ENCODE results near the gene CHST11. TPM values are rescaled to one million over a fixed set of nuclear protein-coding genes. Genes with fewer than 3 reads are reported as not detected.

The CHST11 gene
- total RNA-seq, 1 donor from 2014 or later: 46.2 TPM

DNA sequence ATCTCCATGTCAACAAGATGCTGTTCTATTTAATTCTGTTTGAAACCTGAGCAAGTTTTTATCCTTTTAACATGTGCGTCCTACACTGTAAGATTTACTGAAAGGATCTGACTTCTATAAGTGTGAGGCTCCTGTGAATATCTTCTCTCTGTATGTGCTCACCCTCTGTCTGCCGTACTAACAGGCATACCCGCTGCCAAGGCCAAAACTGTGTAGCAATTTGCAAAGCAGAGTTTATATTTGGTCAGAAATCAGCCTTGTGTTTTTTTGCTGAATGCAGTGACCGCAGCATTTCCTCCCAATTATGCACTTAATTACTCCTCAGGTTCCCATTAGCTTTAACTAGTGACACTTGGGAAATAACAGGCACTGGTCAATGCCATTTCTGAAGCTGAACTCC, 12.3 kb downstream of the CHST11 start:
- H3K9me3 ChIP-seq: no peaks in the 10 kb centered on the region
- H3K4me3 ChIP-seq: no peak overlapping the region
- intact Hi-C loops (cut with DNase I): no loop called here
- no peaks in the 10 kb centered on the region for H3K27me3 ChIP-seq (ENCODE audit: low read depth)
- no peak for ATAC-seq
- DNase-seq: no peak
- no peaks in the 10 kb centered on the region for H3K36me3 ChIP-seq
- TF ChIP-seq, protein P1, sequence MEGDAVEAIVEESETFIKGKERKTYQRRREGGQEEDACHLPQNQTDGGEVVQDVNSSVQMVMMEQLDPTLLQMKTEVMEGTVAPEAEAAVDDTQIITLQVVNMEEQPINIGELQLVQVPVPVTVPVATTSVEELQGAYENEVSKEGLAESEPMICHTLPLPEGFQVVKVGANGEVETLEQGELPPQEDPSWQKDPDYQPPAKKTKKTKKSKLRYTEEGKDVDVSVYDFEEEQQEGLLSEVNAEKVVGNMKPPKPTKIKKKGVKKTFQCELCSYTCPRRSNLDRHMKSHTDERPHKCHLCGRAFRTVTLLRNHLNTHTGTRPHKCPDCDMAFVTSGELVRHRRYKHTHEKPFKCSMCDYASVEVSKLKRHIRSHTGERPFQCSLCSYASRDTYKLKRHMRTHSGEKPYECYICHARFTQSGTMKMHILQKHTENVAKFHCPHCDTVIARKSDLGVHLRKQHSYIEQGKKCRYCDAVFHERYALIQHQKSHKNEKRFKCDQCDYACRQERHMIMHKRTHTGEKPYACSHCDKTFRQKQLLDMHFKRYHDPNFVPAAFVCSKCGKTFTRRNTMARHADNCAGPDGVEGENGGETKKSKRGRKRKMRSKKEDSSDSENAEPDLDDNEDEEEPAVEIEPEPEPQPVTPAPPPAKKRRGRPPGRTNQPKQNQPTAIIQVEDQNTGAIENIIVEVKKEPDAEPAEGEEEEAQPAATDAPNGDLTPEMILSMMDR (IDR thresholded peaks at IDR 0.05): no peak
- peaks cover 40% of the 10 kb centered on the region for H3K4me1 ChIP-seq
- no peak overlapping the region for H3K27ac ChIP-seq

DNA sequence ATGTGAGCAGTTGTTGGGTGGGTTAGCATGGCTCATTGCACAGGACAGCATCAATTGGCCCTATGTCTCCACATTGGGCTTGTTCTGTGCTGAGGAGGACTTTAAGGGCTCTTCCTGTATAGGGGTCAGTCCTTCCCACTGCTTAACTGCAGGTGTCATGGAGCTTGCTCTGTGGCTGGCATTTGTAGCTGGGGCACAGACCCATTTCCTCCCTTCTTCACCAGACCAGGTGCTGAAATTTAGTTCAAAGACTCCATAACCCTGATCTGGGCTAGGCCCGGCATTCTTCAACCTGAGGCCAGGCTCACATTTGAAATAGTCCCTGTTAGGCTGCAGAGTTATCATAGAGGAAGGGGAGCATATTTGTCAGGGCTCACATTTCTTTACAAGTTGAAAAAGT, 12.8 kb downstream of the CHST11 start:
- Histone ChIP-seq H3K4me1 (peaks cover 35% of the 10 kb centered on the region), H3K9me3 (no peaks in the 10 kb centered on the region), H3K4me3 (no peak overlapping the region), H3K27me3 (ENCODE audit: low read depth) (no peaks in the 10 kb centered on the region), H3K27ac (no peak overlapping the region), H3K36me3 (no peaks in the 10 kb centered on the region)
- ATAC-seq: no peak
- intact Hi-C loops (cut with DNase I): no loop called here
- no peak for DNase-seq
- TF ChIP-seq, protein P1 (IDR thresholded peaks at IDR 0.05): no peak

DNA sequence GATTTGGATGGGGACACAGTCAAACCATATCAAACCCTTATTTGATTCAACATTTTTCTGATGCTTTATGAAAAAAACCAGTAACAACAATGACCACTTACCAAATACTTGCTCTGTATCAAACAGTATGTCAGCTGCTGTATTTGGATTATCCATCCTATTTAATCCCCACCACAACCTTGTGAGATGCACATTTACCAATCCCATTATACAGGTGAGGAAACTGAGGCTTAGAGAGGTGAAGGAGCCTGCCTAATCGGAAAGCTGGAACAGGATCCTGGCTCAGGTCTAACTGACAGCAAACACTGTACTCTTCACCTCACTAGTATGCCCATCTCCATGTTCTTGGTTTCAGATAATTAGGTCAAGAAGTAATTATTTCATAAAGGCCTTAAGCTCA, 13.8 kb downstream of the CHST11 start:
- H3K27ac ChIP-seq: no peak overlapping the region
- H3K4me1 ChIP-seq: peaks cover 25% of the 10 kb centered on the region
- H3K4me3 ChIP-seq: no peak overlapping the region
- no peaks in the 10 kb centered on the region for H3K36me3 ChIP-seq
- intact Hi-C loops (cut with DNase I): no loop called here
- DNase-seq (no peak), ATAC-seq (no peak)
- TF ChIP-seq, protein P1 (IDR thresholded peaks at IDR 0.05): no peak
- no peaks in the 10 kb centered on the region for H3K27me3 ChIP-seq (ENCODE audit: low read depth)
- no peaks in the 10 kb centered on the region for H3K9me3 ChIP-seq

DNA sequence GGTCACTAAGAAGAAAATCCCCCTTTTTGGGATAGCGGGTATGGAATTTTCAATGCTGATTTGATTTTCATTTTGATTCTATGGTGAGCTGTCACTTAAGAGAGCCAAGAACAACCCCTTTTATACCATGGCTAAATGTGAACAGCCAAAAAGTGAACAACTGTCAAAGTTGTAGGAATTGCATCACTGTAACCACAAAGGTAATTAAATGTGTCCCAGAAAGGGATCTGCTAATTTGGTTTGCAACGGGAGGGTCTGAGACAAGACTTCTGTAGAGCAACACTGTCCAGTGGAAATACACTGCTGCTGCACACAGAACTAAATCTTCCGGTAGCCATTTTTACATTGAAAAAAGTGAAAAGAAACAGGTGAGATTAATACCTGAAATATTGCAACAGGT, 14.6 kb downstream of the CHST11 start:
- DNase-seq: no peak
- no peak overlapping the region for H3K4me3 ChIP-seq
- no peaks in the 10 kb centered on the region for H3K36me3 ChIP-seq
- intact Hi-C loops (cut with DNase I): no loop called here
- H3K4me1 ChIP-seq: peaks cover 17% of the 10 kb centered on the region
- TF ChIP-seq, protein P1 (IDR thresholded peaks at IDR 0.05): no peak
- ATAC-seq: no peak
- H3K9me3 ChIP-seq: no peaks in the 10 kb centered on the region
- no peaks in the 10 kb centered on the region for H3K27me3 ChIP-seq (ENCODE audit: low read depth)
- no peak overlapping the region for H3K27ac ChIP-seq

DNA sequence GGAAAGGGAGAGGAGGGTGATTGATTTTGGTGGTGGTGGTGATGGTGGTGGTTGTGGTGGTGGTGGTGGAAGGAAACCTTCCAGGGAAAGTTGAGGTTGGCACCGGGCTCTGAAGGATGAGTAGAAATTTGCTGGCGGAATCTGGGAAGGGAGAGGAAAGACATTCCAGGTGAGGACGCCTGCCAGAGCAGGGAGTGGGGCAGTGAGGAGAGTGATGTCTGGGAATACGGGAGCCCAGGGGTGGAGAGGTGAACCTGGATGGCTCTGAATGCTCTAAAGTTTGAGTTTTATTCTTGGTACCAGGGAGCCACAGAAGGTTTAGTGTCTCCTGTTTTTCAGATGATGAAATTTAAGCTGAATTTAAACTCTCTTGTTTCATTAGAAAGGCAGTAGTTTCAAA, 16.0 kb downstream of the CHST11 start:
- DNase-seq (no peak), ATAC-seq (no peak)
- Histone ChIP-seq H3K4me3 (no peak overlapping the region), H3K36me3 (no peaks in the 10 kb centered on the region), H3K27me3 (ENCODE audit: low read depth) (no peaks in the 10 kb centered on the region), H3K4me1 (peaks cover 23% of the 10 kb centered on the region), H3K27ac (no peak overlapping the region), H3K9me3 (no peaks in the 10 kb centered on the region)
- TF ChIP-seq, protein P1 (IDR thresholded peaks at IDR 0.05): no peak
- intact Hi-C loops (cut with DNase I): no loop called here

Measured in lower lobe of right lung (tissue), 2 donors.